GM18909 (cell line): ENCODE data around the gene INTS11.
"Not testable (repeated sequence)": the region's sequence is repeated elsewhere in the genome, so short reads cannot be mapped to it uniquely, and the experiment has no call there.

Source experiments
- ATAC-seq: cut with Tn5 transposase; IDR thresholded peaks from one replicate; pipeline ENCODE4 v1.9.1; 2021; ENCODE audit warnings: mild to moderate bottlenecking; ENCODE audit not compliant: unreplicated experiment, poor library complexity

The INTS11 gene

GRCh38 chr1:1324524-1325287 lies at the start of gene INTS11, which contains the start of gene CPTP:
Gene INTS11 (minus strand): TSS chr1:1324660. CDS start chr1:1324608, 52 bp downstream.
Gene CPTP (plus strand): TSS chr1:1324802. CDS start chr1:1326911, 2,109 bp downstream.
- peak; percentile 75 for ATAC-seq

- ATAC-seq, result no peak
These were observed 49.5 kb upstream of the INTS11 start for GRCh38 chr1:1373815-1374588.

- ATAC-seq, result no peak
These were observed 48.8 kb upstream of the INTS11 start for GRCh38 chr1:1373051-1373814.

- no peak for ATAC-seq
These were observed 47.6 kb upstream of the INTS11 start for GRCh38 chr1:1371746-1372711.

GRCh38 chr1:1371364-1371745 lies 46.9 kb upstream of the INTS11 start:
- no peak for ATAC-seq

- no peak for ATAC-seq
These were observed 46.4 kb upstream of the INTS11 start for GRCh38 chr1:1370771-1371300.

GRCh38 chr1:1370094-1370493 lies 45.6 kb upstream of the INTS11 start:
- not testable (repeated sequence) for ATAC-seq

GRCh38 chr1:1367315-1367714 lies 42.9 kb upstream of the INTS11 start:
- no peak for ATAC-seq

GRCh38 chr1:1366699-1367066 lies 42.2 kb upstream of the INTS11 start:
- ATAC-seq, result no peak

- no peak for ATAC-seq
These were observed 41.6 kb upstream of the INTS11 start for GRCh38 chr1:1365875-1366698.

- ATAC-seq, result no peak
These were observed 39.8 kb upstream of the INTS11 start for GRCh38 chr1:1364266-1364665.

- ATAC-seq, result no peak
These were observed 37.5 kb upstream of the INTS11 start for GRCh38 chr1:1361982-1362423.

GRCh38 chr1:1361233-1361981 lies 36.9 kb upstream of the INTS11 start:
- no peak for ATAC-seq

GRCh38 chr1:1360506-1361169 lies 36.2 kb upstream of the INTS11 start:
- no peak for ATAC-seq

- ATAC-seq, result no peak
These were observed 35.4 kb upstream of the INTS11 start for GRCh38 chr1:1359664-1360468.

GRCh38 chr1:1359308-1359663 lies 34.8 kb upstream of the INTS11 start:
- ATAC-seq, result no peak
